K562 (cell line): ENCODE measurements around the gene PCBD2. TPM values are rescaled to one million over a fixed set of nuclear protein-coding genes. Genes with fewer than 3 reads are reported as not detected.

Experiments
- ATAC-seq: fragments of 200-7000 bp; cut with Tn5 transposase; 3 replicates; pipeline ENCODE4 v1.9.1; 2020; ENCODE audit warnings: moderate library complexity
- BruUV-seq: library from RNA; stranded (reverse); fragments of 400-500 nt; replicated peaks from 2 replicates; lab custom pipeline; 2021; lab: Mats Ljungman, UMichigan
- CTCF ChIA-PET: fragments of 300-600 bp; formaldehyde crosslinking; extraction: SDS; loops from one replicate; lab custom pipeline; 2021; ENCODE audit warnings: low intra/inter-chr PET ratio; lab: Yijun Ruan, JAX
- POLR2A ChIA-PET: fragments of 300-600, 350-650 bp; sonication (Branson Sonifier 250); formaldehyde crosslinking; extraction: SDS; loops from one replicate; lab custom pipeline; 2021; ENCODE audit warnings: antibody characterized with exemption, inconsistent platforms; lab: Yijun Ruan, JAX
- DNase-seq, 4 experiments: peaks; one replicate each; pipeline versions ENCODE4 v3.0.0 to v3.0.0-alpha.2; 2011 to 2018; ENCODE audit warnings: low spot score in 3 of 4, mixed read lengths in 3 of 4; ENCODE audit errors: extremely low read depth in 1 of 4
- FAIRE-seq: peaks from 2 replicates; lab custom pipeline; 2011; peaks lifted over from hg19 to GRCh38; lab: Jason Lieb, UNC
- H2AFZ ChIP-seq: 2 replicates; pipeline ENCODE4 v1.6.0; 2011; ENCODE audit warnings: low read depth, low read length, control low read depth, inconsistent platforms
- H3K27ac ChIP-seq: fragments of 200-600 bp; 3 replicates; pipeline ENCODE4 v1.8.0; 2011; ENCODE audit warnings: low read depth, mild to moderate bottlenecking, control low read depth, inconsistent platforms, low read length, moderate library complexity, mixed read lengths; ENCODE audit errors: extremely low read depth
- H3K27me3 ChIP-seq, 2 experiments: fragments of 300-600 bp in 1 of 2; 2 replicates in 1 of 2; 3 replicates in 1 of 2; pipeline versions ENCODE4 v1.6.0 to v1.8.0; 2011; ENCODE audit warnings: inconsistent platforms in 2 of 2, low read length in 2 of 2, mild to moderate bottlenecking in 1 of 2, mixed read lengths in 1 of 2, moderate library complexity in 1 of 2; ENCODE audit not compliant: control insufficient read depth in 2 of 2, insufficient read depth in 2 of 2
- H3K36me3 ChIP-seq: fragments of 300-600 bp; 3 replicates; pipeline ENCODE4 v1.8.0; 2011; ENCODE audit warnings: mild to moderate bottlenecking, low read length, inconsistent platforms; ENCODE audit not compliant: control insufficient read depth, insufficient read depth
- H3K4me1 ChIP-seq, 2 experiments: fragments of 200-600 bp in 1 of 2; replicated peaks in 1 of 2; 2 replicates in 1 of 2; 3 replicates in 1 of 2; pipeline versions ENCODE4 v1.5.1 to v1.8.0; 2011; ENCODE audit warnings: inconsistent platforms in 2 of 2, low read length in 2 of 2, mild to moderate bottlenecking in 1 of 2, mixed read lengths in 1 of 2, moderate library complexity in 1 of 2; ENCODE audit not compliant: control insufficient read depth in 2 of 2, insufficient read depth in 2 of 2
- H3K4me2 ChIP-seq: 2 replicates; pipeline ENCODE4 v1.6.1; 2011; ENCODE audit warnings: low read length, control low read depth, inconsistent platforms, mixed read lengths; ENCODE audit not compliant: insufficient read depth
- H3K4me3 ChIP-seq: fragments of 200-600 bp; sonication (generic), shearing (Covaris generic); 2 replicates; pipeline ENCODE4 v1.5.1; 2016; ENCODE audit warnings: control low read depth, inconsistent platforms
- H3K79me2 ChIP-seq: fragments of 200-600 bp; 3 replicates; pipeline ENCODE4 v1.8.0; 2011; ENCODE audit warnings: low read length, inconsistent platforms; ENCODE audit not compliant: control insufficient read depth, insufficient read depth
- H3K9ac ChIP-seq, 2 experiments: 2 replicates each; pipeline versions ENCODE4 v1.6.0 to v1.6.1; 2011; ENCODE audit warnings: low read depth in 2 of 2, low read length in 2 of 2, control low read depth in 1 of 2, inconsistent platforms in 1 of 2, mild to moderate bottlenecking in 1 of 2, mixed read lengths in 1 of 2; ENCODE audit not compliant: insufficient read depth in 1 of 2
- H3K9me1 ChIP-seq: one replicate; pipeline ENCODE4 v1.6.0; 2011; ENCODE audit warnings: inconsistent platforms, mild to moderate bottlenecking, low read length, moderate library complexity; ENCODE audit not compliant: control insufficient read depth, insufficient read depth
- H3K9me3 ChIP-seq: replicated peaks from 2 replicates; pipeline ENCODE4 v1.5.1; 2011; ENCODE audit warnings: low read depth, low read length, inconsistent platforms; ENCODE audit not compliant: control insufficient read depth, insufficient read depth
- H4K20me1 ChIP-seq: replicated peaks from 2 replicates; pipeline ENCODE4 v1.6.1; 2011; ENCODE audit warnings: low read length, inconsistent platforms, mixed read lengths; ENCODE audit not compliant: control insufficient read depth, insufficient read depth
- FOXA3 ChIP-seq, 2 experiments: fragments of 450-650 bp in 1 of 2; sonication (generic) in 1 of 2; formaldehyde crosslinking; IDR thresholded peaks in 1 of 2; conservative IDR thresholded peaks in 1 of 2; 2 replicates each; pipeline versions ENCODE4 v1.4.0 to v1.8.0; 2020 to 2022; ENCODE audit warnings: mild to moderate bottlenecking in 2 of 2, missing genetic modification reagents in 1 of 2
- GTF2A2 ChIP-seq: IDR thresholded peaks from 2 replicates; pipeline ENCODE4 v1.6.1; 2016; ENCODE audit warnings: mild to moderate bottlenecking, missing genetic modification characterization, missing compliant biosample characterization
- KDM1A ChIP-seq, 2 experiments: fragments of 450-650 bp; IDR thresholded peaks; 2 replicates each; pipeline ENCODE4 v1.6.1; 2016; ENCODE audit warnings: mild to moderate bottlenecking in 2 of 2
- RBM15 ChIP-seq: fragments of 200-400 bp; formaldehyde crosslinking; IDR thresholded peaks from 2 replicates; pipeline ENCODE4 v1.6.1; 2018; ENCODE audit warnings: mild to moderate bottlenecking, low read length, moderate library complexity; ENCODE audit not compliant: insufficient read depth
- RBM22 ChIP-seq: fragments of 200-400 bp; formaldehyde crosslinking; IDR thresholded peaks from 2 replicates; pipeline ENCODE4 v1.6.1; 2018; ENCODE audit warnings: low read length, low read depth; ENCODE audit not compliant: poor library complexity, severe bottlenecking
- SP2 ChIP-seq: IDR thresholded peaks from 2 replicates; pipeline ENCODE4 v1.6.1; 2011; ENCODE audit warnings: mild to moderate bottlenecking, low read depth, low read length, moderate library complexity; ENCODE audit not compliant: poor library complexity, severe bottlenecking; ENCODE audit errors: extremely low read depth
- TSC22D4 ChIP-seq: fragments of 450-650 bp; IDR thresholded peaks from 2 replicates; pipeline ENCODE4 v1.6.1; 2016; ENCODE audit warnings: missing genetic modification characterization, missing biosample characterization, control low read depth
- ZNF785 ChIP-seq: fragments of 250-450 bp; sonication (Bioruptor Pico); IDR thresholded peaks from 2 replicates; pipeline ENCODE4 v1.4.0; 2020; ENCODE audit warnings: mild to moderate bottlenecking
- WGBS: fragments of 100-300 bp; shearing (Covaris generic); methylation state at CpG from one replicate; pipeline ENCODE4 v1.1.6; 2016; ENCODE audit warnings: low coverage, mixed read lengths; ENCODE audit not compliant: insufficient coverage; ENCODE audit errors: missing lambda C conversion rate; 5-methylcytosine and 5-hydroxymethylcytosine counted together
- in situ Hi-C: fragments of 300-500 bp; cut with MboI; formaldehyde crosslinking; loops from 4 replicates; pipeline ENCODE4 v1.15.0; 2018; ENCODE audit warnings: inconsistent platforms, mixed read lengths
- intact Hi-C: fragments of 100-400 bp; cut with micrococcal nuclease; formaldehyde crosslinking; loops from 2 replicates; pipeline ENCODE4 v1.14.2; 2022
- polyA plus RNA-seq, 8 experiments: library from polyadenylated mRNA; depleted of rRNA in 4 of 8; stranded (reverse) in 5 of 8; unstranded in 3 of 8; fragments of >200 nt; fragmentation: Nextera tagmentation in 2 of 8; fragmentation: Illumina TruSeq in 1 of 8; extraction: Ambion mirVana in 2 of 8; extraction: Trizol in 1 of 8; gene quantifications; 2 replicates each; pipeline versions ENCODE4 v1.2.1 to v1.2.3, GENCODE V29; 2011 to 2014; ENCODE audit warnings: inconsistent platforms in 1 of 8, missing spikeins in 1 of 8
- total RNA-seq, 7 experiments: library from RNA; depleted of rRNA in 6 of 7; stranded (reverse); fragments of >200 nt in 6 of 7; fragmentation: Illumina TruSeq in 2 of 7; extraction: Trizol in 2 of 7; gene quantifications; 2 replicates each; pipeline versions ENCODE4 v1.2.1 to v1.2.3, GENCODE V29; 2011 to 2021; ENCODE audit warnings: low replicate concordance in 1 of 7

Gene PCBD2
- total and polyA plus RNA-seq, 9 of the 15 experiments (the other 6 are each of a cell fraction or from before 2014, with no cell fraction given) = 5.2 to 13.8 (median 7.8) TPM

- TF ChIP-seq GTF2A2 (no peak), KDM1A (IDR thresholded peaks at IDR 0.05) (no peak), ZNF785 (CRISPR knock-in tag) (no peak), RBM22 (no peak), FOXA3 (CRISPR knock-in tag; conservative IDR thresholded peaks at IDR 0.05 in 1 of 2, IDR thresholded peaks at IDR 0.05 in 1 of 2) (no peak), SP2 (no peak), TSC22D4 (tag) (no peak), RBM15 (no peak)
- H2AFZ ChIP-seq = no peak overlapping the region
- no peaks in the 10 kb centered on the region for H3K9me1 ChIP-seq
- intact Hi-C loops = loop anchor here (5.0 kb wide), 1 partner anchor 268 kb away; no protein-coding TSS in a partner anchor
- H3K9me3 ChIP-seq = no peaks in the 10 kb centered on the region
- WGBS = 91% methylated on average over 3 of the region's 3 CpGs
- H3K36me3 ChIP-seq = peaks cover 68% of the 10 kb centered on the region
- BruUV-seq = no TSS peak
- H3K4me1 ChIP-seq = no peaks in the 10 kb centered on the region; a peak in 2 of 5 replicates
- in situ Hi-C loops = no loop called here
- H3K27me3 ChIP-seq = no peaks in the 10 kb centered on the region
- H3K4me2 ChIP-seq = no peak overlapping the region
- no peaks in the 10 kb centered on the region; the same call in 1 of the 2 replicates for H4K20me1 ChIP-seq
- ATAC-seq (no peak), DNase-seq (no peak), FAIRE-seq (no peak)
- ChIA-PET CTCF (no interaction called here), POLR2A (interaction anchor here (0.9 to 2.8 kb wide), 3 partner anchors 10 to 53 kb away, joined by 4 to 11 read pairs (median 5); partner anchors contain the start of gene PCBD2)
- H3K79me2 ChIP-seq = no peaks in the 10 kb centered on the region
- no peak overlapping the region for H3K4me3 ChIP-seq
- H3K27ac ChIP-seq = no peak overlapping the region
- H3K9ac ChIP-seq = no peak overlapping the region
These were observed 13.9 kb downstream of the PCBD2 start for GRCh38 chr5:134918861-134919260.
